HG03520 (cell line): ENCODE measurements around the gene PITX2.

Source experiments
- ATAC-seq: cut with Tn5 transposase; IDR thresholded peaks from one replicate; pipeline ENCODE4 v1.9.1; 2021; ENCODE audit warnings: mild to moderate bottlenecking, moderate library complexity; ENCODE audit not compliant: unreplicated experiment

PITX2 gene

GRCh38 chr4:110624904-110625494, 2.1 kb upstream of the PITX2 start:
- no peak for ATAC-seq

GRCh38 chr4:110624398-110624780, 1.5 kb upstream of the PITX2 start:
- no peak for ATAC-seq

- ATAC-seq: no peak
These were observed 981 bp upstream of the PITX2 start for GRCh38 chr4:110623718-110624397.

GRCh38 chr4:110621839-110622751, 782 bp downstream of the PITX2 start:
- no peak for ATAC-seq

- no peak for ATAC-seq
These were observed 1.5 kb downstream of the PITX2 start for GRCh38 chr4:110621328-110621812.

- no peak for ATAC-seq
These were observed 2.1 kb downstream of the PITX2 start for GRCh38 chr4:110620691-110621327.

GRCh38 chr4:110620322-110620690, 2.6 kb downstream of the PITX2 start:
- no peak for ATAC-seq

- no peak for ATAC-seq
These were observed 3.2 kb downstream of the PITX2 start for GRCh38 chr4:110619463-110620247.

- ATAC-seq: no peak
These were observed 4.1 kb downstream of the PITX2 start for GRCh38 chr4:110618581-110619462.

GRCh38 chr4:110617646-110618580, 5.0 kb downstream of the PITX2 start:
- no peak for ATAC-seq

GRCh38 chr4:110617075-110617640, 5.7 kb downstream of the PITX2 start:
- no peak for ATAC-seq

- ATAC-seq: no peak
These were observed 6.4 kb downstream of the PITX2 start for GRCh38 chr4:110616238-110617074.

- ATAC-seq: no peak
These were observed 7.3 kb downstream of the PITX2 start for GRCh38 chr4:110615353-110616237.

GRCh38 chr4:110614976-110615352, 7.9 kb downstream of the PITX2 start:
- ATAC-seq: no peak

GRCh38 chr4:110614173-110614963, 8.5 kb downstream of the PITX2 start:
- no peak for ATAC-seq
